Fibroblast of villous mesenchyme (primary cell): ENCODE measurements around the gene GSG1L. TPM values are rescaled to one million over a fixed set of nuclear protein-coding genes. Genes with fewer than 3 reads are reported as not detected.
"Not testable (repeated sequence)": the region's sequence is repeated elsewhere in the genome, so short reads cannot be mapped to it uniquely, and the experiment has no call there.

Experiments
- DNase-seq: peaks from one replicate; pipeline ENCODE4 v3.0.0-alpha.2; 2010; ENCODE audit warnings: low read depth
- H3K4me3 ChIP-seq: 2 replicates; pipeline ENCODE4 v1.5.1; 2011; ENCODE audit warnings: low read depth, mild to moderate bottlenecking, low read length
- total RNA-seq: library from RNA; depleted of rRNA; stranded (reverse); fragments of >200 nt; gene quantifications from 2 replicates; pipeline ENCODE4 v1.2.3, GENCODE V29; 2012
- TF ChIP-seq, protein P1 (sequence below): IDR thresholded peaks from 2 replicates; pipeline ENCODE4 v1.5.1; 2012; ENCODE audit warnings: low read depth, mild to moderate bottlenecking, low read length; ENCODE audit not compliant: insufficient read depth

GSG1L gene
- total RNA-seq, 1 donor: not detected

DNA sequence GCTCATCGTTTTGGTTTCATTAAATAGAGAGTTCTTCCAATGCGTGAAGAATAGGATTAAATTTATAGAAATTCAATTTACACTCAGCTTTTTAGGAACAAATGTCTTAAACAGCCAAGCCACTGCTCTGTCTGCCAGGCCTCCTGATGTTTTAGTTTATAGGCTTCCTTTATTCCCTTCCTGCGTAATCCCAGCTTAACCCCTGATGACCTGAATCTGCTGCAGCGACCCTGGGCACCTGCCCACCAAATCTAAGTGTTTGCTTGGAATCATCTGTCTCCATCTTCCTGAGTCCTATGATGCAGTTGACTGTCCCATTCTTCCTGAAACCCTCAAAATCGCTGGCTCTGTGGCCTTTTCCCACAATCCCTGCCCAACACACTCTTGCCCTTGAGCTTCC lies 179.9 kb downstream of the GSG1L start:
- no peak for DNase-seq
- TF ChIP-seq, protein P1, sequence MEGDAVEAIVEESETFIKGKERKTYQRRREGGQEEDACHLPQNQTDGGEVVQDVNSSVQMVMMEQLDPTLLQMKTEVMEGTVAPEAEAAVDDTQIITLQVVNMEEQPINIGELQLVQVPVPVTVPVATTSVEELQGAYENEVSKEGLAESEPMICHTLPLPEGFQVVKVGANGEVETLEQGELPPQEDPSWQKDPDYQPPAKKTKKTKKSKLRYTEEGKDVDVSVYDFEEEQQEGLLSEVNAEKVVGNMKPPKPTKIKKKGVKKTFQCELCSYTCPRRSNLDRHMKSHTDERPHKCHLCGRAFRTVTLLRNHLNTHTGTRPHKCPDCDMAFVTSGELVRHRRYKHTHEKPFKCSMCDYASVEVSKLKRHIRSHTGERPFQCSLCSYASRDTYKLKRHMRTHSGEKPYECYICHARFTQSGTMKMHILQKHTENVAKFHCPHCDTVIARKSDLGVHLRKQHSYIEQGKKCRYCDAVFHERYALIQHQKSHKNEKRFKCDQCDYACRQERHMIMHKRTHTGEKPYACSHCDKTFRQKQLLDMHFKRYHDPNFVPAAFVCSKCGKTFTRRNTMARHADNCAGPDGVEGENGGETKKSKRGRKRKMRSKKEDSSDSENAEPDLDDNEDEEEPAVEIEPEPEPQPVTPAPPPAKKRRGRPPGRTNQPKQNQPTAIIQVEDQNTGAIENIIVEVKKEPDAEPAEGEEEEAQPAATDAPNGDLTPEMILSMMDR: no peak
- H3K4me3 ChIP-seq: no peak overlapping the region

DNA sequence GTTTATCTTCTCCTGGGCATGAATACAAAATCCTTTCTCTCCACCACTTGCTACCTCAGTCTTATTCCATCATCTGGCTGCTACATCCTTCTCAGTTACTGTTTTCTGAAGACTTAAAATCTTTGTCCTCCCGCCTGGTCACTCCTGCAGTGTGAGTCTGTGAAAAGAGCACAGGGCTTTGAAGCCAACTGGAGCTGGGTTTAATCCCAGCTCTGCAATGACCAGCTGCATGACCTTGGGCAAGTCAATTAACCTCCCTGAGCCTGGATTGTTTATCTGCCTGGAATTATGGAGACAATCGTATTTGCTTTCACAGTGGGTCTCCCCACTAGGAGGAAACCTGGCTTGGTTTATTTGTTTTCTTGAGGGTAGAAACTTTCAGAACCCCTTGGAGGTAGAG lies 183.2 kb downstream of the GSG1L start:
- TF ChIP-seq, protein P1: no peak
- no peak overlapping the region for H3K4me3 ChIP-seq
- DNase-seq: no peak

DNA sequence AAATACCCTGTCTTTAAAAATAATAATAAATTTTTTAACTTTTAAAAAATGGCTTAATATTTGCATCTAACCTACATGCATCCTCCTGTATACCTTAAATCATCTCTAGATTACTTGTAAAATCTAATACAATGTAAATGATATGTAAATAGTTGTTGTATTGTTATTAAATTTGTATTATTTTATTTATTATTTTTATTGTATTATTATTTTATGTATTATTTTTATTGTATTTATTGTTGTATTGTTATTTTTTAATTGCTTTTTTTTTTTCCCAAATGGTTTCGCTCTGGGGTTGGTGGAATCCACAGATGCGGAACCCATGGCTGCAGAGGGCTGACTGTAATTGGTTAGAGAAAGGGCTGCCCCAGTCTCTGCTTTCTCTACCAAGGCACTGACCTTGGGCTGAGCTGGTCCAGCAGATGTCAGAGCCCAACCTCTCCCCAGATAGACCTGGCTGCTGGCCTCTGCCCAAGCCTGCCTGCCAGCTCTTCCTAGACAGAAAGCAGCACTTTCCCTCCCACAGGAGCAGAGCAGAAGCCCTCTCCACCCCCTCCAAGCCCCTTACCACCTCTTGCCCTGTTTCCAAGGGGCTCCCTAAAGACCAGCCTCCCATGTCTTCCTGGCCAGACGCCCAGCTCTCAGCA lies 183.8 kb downstream of the GSG1L start:
- no peak overlapping the region for H3K4me3 ChIP-seq
- no peak for DNase-seq
- TF ChIP-seq, protein P1: no peak

DNA sequence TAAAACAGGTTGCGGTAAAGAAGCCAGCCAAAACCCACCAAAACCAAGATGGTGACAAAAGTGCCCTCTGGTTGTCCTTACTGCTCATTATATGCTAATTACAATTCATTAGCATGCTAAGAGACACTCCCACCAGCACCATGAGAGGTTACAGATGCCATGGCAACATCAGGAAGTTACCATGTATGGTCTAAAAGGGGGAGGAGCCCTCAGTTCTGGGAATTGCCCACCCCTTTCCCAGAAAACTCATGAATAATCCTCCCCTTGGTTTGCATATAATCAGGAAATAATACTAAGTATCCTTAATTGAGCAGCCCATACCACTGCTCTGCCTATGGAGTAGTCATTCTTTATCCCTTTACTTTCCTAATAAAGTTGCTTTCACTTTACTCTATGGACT lies 190.9 kb downstream of the GSG1L start:
- not testable (repeated sequence) for H3K4me3 ChIP-seq, DNase-seq

DNA sequence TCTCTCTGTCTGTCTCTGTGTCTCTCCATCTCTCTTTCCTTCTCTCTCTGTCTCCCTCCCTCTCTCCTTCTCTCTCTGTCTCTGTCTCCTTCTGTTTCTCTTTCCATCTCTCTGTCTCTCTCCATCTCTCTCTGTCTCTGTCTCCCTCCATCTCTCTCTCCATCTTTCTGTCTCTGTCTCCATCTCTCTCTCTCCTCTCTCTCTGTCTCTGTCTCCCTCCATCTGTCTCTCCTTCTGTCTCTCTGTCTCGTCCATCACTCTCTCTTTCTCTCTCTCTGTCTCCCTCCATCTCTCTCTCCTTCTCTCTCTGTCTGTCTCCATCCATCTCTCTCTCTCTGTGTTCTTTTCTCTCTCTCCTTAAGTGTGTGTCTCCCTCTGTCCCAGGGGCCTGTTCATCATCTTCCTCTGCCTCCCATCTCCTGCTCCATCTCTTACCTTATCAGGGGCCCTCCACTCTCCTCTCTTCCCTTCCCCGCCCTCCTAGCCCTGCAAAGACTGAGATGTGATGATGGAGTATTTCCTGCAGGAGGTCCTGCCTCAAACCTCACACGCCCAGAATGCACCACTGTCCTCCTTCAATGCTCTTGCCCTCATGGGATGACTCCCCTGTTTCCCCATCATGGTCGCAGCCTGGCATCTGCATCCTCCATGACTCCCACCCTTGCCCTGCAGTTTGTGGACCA lies 193.3 kb downstream of the GSG1L start:
- TF ChIP-seq, protein P1: no peak
- H3K4me3 ChIP-seq: no peak overlapping the region
- no peak for DNase-seq

DNA sequence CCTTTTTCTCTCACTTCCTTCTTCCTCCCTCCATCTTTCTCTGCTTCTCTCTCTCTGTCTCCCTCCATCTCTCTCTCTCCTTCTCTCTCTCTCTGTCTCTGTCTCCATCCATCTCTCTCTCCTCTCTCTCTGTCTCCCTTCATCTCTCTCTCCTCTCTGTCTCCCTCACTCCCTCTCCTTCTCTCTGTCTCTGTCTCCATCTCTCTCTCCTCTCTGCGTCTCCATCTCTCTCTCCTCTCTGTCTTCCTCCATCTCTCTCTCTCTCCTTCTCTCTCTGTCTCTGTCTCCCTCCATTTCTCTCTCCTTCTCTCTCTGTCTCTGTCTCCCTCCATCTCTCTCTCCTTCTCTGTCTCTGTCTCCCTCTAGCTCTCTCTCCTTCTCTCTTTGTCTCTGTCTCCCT lies 194.1 kb downstream of the GSG1L start:
- DNase-seq: no peak
- H3K4me3 ChIP-seq: no peak overlapping the region
- TF ChIP-seq, protein P1: no peak

DNA sequence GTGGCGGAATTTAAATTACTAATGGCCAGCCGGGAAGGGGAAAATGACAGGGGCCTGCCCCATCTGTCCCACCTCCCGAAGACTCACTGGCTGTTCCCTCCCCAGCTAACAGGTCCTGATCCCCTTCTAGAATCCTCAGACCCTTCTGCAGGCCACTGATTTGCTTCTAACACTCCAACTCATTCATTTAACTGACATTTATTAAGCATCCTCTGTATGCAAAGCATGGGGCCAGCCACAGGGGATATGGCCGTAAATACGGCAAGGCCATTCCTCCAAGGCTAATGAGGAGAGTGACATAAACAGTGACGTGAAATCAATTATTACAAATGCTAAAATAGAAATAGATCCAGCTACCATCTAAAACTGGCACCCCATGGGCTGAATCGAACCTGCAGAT lies 195.3 kb downstream of the GSG1L start:
- TF ChIP-seq, protein P1: no peak
- DNase-seq: no peak
- no peak overlapping the region for H3K4me3 ChIP-seq
